ENCODE results near the gene TMEM131L.
"Not testable (repeated sequence)": the region's sequence is repeated elsewhere in the genome, so short reads cannot be mapped to it uniquely, and the experiment has no call there.

TMEM131L gene

GRCh38 chr4:153541456-153542096 is 75.4 kb downstream of the TMEM131L start:
- Histone ChIP-seq H3K36me3 (peaks cover 0 to 99% (median 58%) of the 10 kb centered on the region in 11 experiments; a peak in 21 of 22 replicates), H3K9me3 (replicated peaks in 1 of 11) (no peaks in the 10 kb centered on the region), H3K9ac (no peak overlapping the region), H3K27me3 (no peaks in the 10 kb centered on the region), H3K4me2 (peak overlapping the region; percentile 13 to 68 (median 49)), H3K4me1 (peaks cover 25 to 92% (median 83%) of the 10 kb centered on the region in 10 experiments), H3K27ac (peak overlapping the region in 7 of 11 experiments; percentile 2 to 32 (median 7); a peak in 8 of 22 replicates), H3K4me3 (no peak overlapping the region), H4K20me1 (peaks cover 16 to 100% (median 97%) of the 10 kb centered on the region in 11 experiments; a peak in 21 of 22 replicates)
- TF ChIP-seq Cebpa-rat (IDR thresholded peaks at IDR 0.05): no peak

- Histone ChIP-seq H3K4me3 (no peak overlapping the region), H3K4me2 (peak overlapping the region; percentile 13 to 68 (median 49); a peak in 17 of 22 replicates), H3K9ac (no peak overlapping the region), H3K9me3 (replicated peaks in 1 of 11) (no peaks in the 10 kb centered on the region), H3K36me3 (peaks cover 0 to 99% (median 53%) of the 10 kb centered on the region in 11 experiments; a peak in 21 of 22 replicates), H3K4me1 (peaks cover 25 to 87% (median 78%) of the 10 kb centered on the region in 10 experiments), H3K27me3 (no peaks in the 10 kb centered on the region), H4K20me1 (peaks cover 15 to 100% (median 98%) of the 10 kb centered on the region in 11 experiments; a peak in 21 of 22 replicates), H3K27ac (peak overlapping the region in 6 of 11 experiments; percentile 2 to 30 (median 6); a peak in 6 of 22 replicates)
- TF ChIP-seq Cebpa-rat (IDR thresholded peaks at IDR 0.05): no peak
These were observed 76.0 kb downstream of the TMEM131L start for GRCh38 chr4:153542131-153542530.

GRCh38 chr4:153542834-153543233 is 76.7 kb downstream of the TMEM131L start:
- Histone ChIP-seq H3K9me3 (replicated peaks in 1 of 11) (no peaks in the 10 kb centered on the region), H3K9ac (no peak overlapping the region), H3K4me1 (peaks cover 22 to 83% (median 73%) of the 10 kb centered on the region in 10 experiments), H3K27ac (no peak overlapping the region), H3K27me3 (no peaks in the 10 kb centered on the region), H3K36me3 (peaks cover 0 to 99% (median 50%) of the 10 kb centered on the region in 11 experiments; a peak in 20 of 22 replicates), H3K4me3 (no peak overlapping the region), H4K20me1 (peaks cover 12 to 100% (median 98%) of the 10 kb centered on the region in 11 experiments; a peak in 21 of 22 replicates), H3K4me2 (peak overlapping the region in 7 of 11 experiments; percentile 4 to 49 (median 18); a peak in 8 of 22 replicates)
- no peak for TF ChIP-seq Cebpa-rat (IDR thresholded peaks at IDR 0.05)

GRCh38 chr4:153543351-153543750 is 77.2 kb downstream of the TMEM131L start:
- H3K27ac ChIP-seq: no peak overlapping the region
- H3K9ac ChIP-seq: no peak overlapping the region
- H3K4me2 ChIP-seq: peak overlapping the region in 5 of 11 experiments; percentile 10 to 49 (median 30); a peak in 6 of 22 replicates
- no peak overlapping the region for H3K4me3 ChIP-seq
- H3K9me3 ChIP-seq (replicated peaks in 1 of 11): no peaks in the 10 kb centered on the region
- TF ChIP-seq Cebpa-rat (IDR thresholded peaks at IDR 0.05): no peak
- no peaks in the 10 kb centered on the region for H3K27me3 ChIP-seq
- peaks cover 0 to 99% (median 46%) of the 10 kb centered on the region in 11 experiments; a peak in 20 of 22 replicates for H3K36me3 ChIP-seq
- H4K20me1 ChIP-seq: peaks cover 12 to 100% (median 98%) of the 10 kb centered on the region in 11 experiments; a peak in 21 of 22 replicates
- peaks cover 18 to 81% (median 69%) of the 10 kb centered on the region in 10 experiments for H3K4me1 ChIP-seq

GRCh38 chr4:153545822-153546221 is 79.7 kb downstream of the TMEM131L start:
- H3K36me3 ChIP-seq: peaks cover 0 to 99% (median 40%) of the 10 kb centered on the region in 11 experiments; a peak in 21 of 22 replicates
- H3K9me3 ChIP-seq (replicated peaks in 1 of 11): no peaks in the 10 kb centered on the region
- no peak overlapping the region for H3K4me2 ChIP-seq
- H3K27ac ChIP-seq: 0 out of 22 replicates have a peak overlapping the region, but pooled peaks of 1 of the 11 experiments have one; percentile 1
- H4K20me1 ChIP-seq: peaks cover 10 to 100% (median 82%) of the 10 kb centered on the region in 11 experiments; a peak in 21 of 22 replicates
- no peak overlapping the region for H3K4me3 ChIP-seq
- TF ChIP-seq Cebpa-rat (IDR thresholded peaks at IDR 0.05): no peak
- H3K27me3 ChIP-seq: no peaks in the 10 kb centered on the region
- H3K4me1 ChIP-seq: peaks cover 16 to 64% (median 50%) of the 10 kb centered on the region in 10 experiments
- no peak overlapping the region for H3K9ac ChIP-seq

- Histone ChIP-seq H3K9me3 (replicated peaks in 1 of 11) (no peaks in the 10 kb centered on the region), H3K27ac (no peak overlapping the region), H4K20me1 (peaks cover 10 to 100% (median 77%) of the 10 kb centered on the region in 11 experiments; a peak in 21 of 22 replicates), H3K9ac (no peak overlapping the region), H3K4me3 (no peak overlapping the region), H3K4me2 (no peak overlapping the region), H3K27me3 (no peaks in the 10 kb centered on the region), H3K4me1 (peaks cover 12 to 59% (median 45%) of the 10 kb centered on the region in 10 experiments), H3K36me3 (peaks cover 0 to 99% (median 45%) of the 10 kb centered on the region in 11 experiments; a peak in 21 of 22 replicates)
- no peak for TF ChIP-seq Cebpa-rat (IDR thresholded peaks at IDR 0.05)
These were observed 80.1 kb downstream of the TMEM131L start for GRCh38 chr4:153546280-153546679.

- Histone ChIP-seq H3K36me3 (peaks cover 9 to 100% (median 54%) of the 10 kb centered on the region in 11 experiments), H3K4me3 (no peak overlapping the region), H3K9me3 (replicated peaks in 1 of 11) (no peaks in the 10 kb centered on the region), H3K4me1 (peaks cover 5 to 54% (median 33%) of the 10 kb centered on the region in 10 experiments; a peak in 19 of 20 replicates), H3K27ac (no peak overlapping the region; a peak in 1 of 22 replicates), H3K4me2 (no peak overlapping the region), H4K20me1 (peaks cover 10 to 100% (median 67%) of the 10 kb centered on the region in 11 experiments; a peak in 21 of 22 replicates), H3K27me3 (no peaks in the 10 kb centered on the region), H3K9ac (no peak overlapping the region)
- TF ChIP-seq Cebpa-rat (IDR thresholded peaks at IDR 0.05): no peak
These were observed 81.4 kb downstream of the TMEM131L start for GRCh38 chr4:153547520-153547919.

- Histone ChIP-seq H3K36me3 (peaks cover 10 to 100% (median 44%) of the 10 kb centered on the region in 11 experiments), H3K27ac (peak overlapping the region in 2 of 11 experiments; percentile 18 to 37; a peak in 2 of 22 replicates), H3K4me1 (peaks cover 9 to 42% (median 30%) of the 10 kb centered on the region in 10 experiments; a peak in 19 of 20 replicates), H4K20me1 (peaks cover 10 to 100% (median 67%) of the 10 kb centered on the region in 11 experiments; a peak in 21 of 22 replicates)
- H3K27me3 ChIP-seq; H3K4me3 ChIP-seq; H3K9ac ChIP-seq; H3K4me2 ChIP-seq; H3K9me3 ChIP-seq (replicated peaks in 1 of 11): not testable (repeated sequence)
These were observed 82.7 kb downstream of the TMEM131L start for GRCh38 chr4:153548907-153549306.

- TF ChIP-seq Cebpa-rat (IDR thresholded peaks at IDR 0.05): no peak
- Histone ChIP-seq H3K4me1 (peaks cover 9 to 37% (median 26%) of the 10 kb centered on the region in 10 experiments; a peak in 19 of 20 replicates), H4K20me1 (peaks cover 10 to 99% (median 64%) of the 10 kb centered on the region in 11 experiments; a peak in 21 of 22 replicates), H3K27me3 (no peaks in the 10 kb centered on the region), H3K36me3 (peaks cover 10 to 100% (median 39%) of the 10 kb centered on the region in 11 experiments), H3K9ac (no peak overlapping the region), H3K9me3 (replicated peaks in 1 of 11) (no peaks in the 10 kb centered on the region), H3K4me2 (peak overlapping the region in 2 of 11 experiments; percentile 19 to 29; a peak in 2 of 22 replicates), H3K27ac (peak overlapping the region in 1 of 11 experiments; percentile 37; a peak in 1 of 22 replicates), H3K4me3 (no peak overlapping the region)
These were observed 83.2 kb downstream of the TMEM131L start for GRCh38 chr4:153549405-153549804.
